Epithelial cell of proximal tubule (primary cell): ENCODE data around the gene MAD1L1. TPM values are rescaled to one million over a fixed set of nuclear protein-coding genes. Genes with fewer than 3 reads are reported as not detected.

Source experiments
- DNase-seq: peaks from one replicate; pipeline ENCODE4 v3.0.0-alpha.2; 2011; ENCODE audit warnings: low read depth
- H3K4me3 ChIP-seq: 2 replicates; pipeline ENCODE4 v1.5.1; 2011; ENCODE audit warnings: low read depth, mild to moderate bottlenecking, low read length
- total RNA-seq: library from RNA; depleted of rRNA; stranded (reverse); fragments of >200 nt; gene quantifications from 2 replicates; pipeline ENCODE4 v1.2.3, GENCODE V29; 2015
- TF ChIP-seq, protein P1 (sequence below): conservative IDR thresholded peaks from 2 replicates; pipeline ENCODE4 v1.5.1; 2012; ENCODE audit warnings: low read depth, mild to moderate bottlenecking, low read length

The MAD1L1 gene
- total RNA-seq, 1 donor from 2014 or later: 83.4 TPM

DNA sequence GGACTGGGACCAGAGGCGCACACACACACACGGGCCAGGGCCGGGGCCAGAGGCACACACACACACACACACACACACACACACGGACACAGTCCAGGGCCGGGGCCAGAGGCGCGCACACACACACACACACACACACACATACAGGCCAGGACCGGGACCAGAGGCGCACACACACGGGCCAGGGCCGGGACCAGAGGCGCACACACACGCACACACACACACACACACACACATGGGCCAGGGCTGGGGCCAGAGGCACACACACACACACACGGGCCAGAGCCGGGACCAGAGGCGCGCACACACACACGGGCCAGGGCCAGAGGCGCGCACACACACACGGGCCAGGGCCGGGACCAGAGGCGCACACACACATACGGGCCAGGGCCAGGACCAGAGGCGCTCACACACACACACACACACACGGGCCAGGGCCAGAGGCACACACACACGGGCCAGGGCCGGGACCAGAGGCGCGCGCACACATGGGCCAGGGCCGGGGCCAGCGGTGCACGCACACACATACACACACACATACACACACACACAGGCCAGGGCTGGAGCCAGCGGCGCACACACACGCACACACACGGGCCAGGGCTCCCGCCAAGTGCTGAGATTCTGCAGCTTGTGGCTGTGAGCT, 293.8 kb downstream of the MAD1L1 start:
- TF ChIP-seq, protein P1, sequence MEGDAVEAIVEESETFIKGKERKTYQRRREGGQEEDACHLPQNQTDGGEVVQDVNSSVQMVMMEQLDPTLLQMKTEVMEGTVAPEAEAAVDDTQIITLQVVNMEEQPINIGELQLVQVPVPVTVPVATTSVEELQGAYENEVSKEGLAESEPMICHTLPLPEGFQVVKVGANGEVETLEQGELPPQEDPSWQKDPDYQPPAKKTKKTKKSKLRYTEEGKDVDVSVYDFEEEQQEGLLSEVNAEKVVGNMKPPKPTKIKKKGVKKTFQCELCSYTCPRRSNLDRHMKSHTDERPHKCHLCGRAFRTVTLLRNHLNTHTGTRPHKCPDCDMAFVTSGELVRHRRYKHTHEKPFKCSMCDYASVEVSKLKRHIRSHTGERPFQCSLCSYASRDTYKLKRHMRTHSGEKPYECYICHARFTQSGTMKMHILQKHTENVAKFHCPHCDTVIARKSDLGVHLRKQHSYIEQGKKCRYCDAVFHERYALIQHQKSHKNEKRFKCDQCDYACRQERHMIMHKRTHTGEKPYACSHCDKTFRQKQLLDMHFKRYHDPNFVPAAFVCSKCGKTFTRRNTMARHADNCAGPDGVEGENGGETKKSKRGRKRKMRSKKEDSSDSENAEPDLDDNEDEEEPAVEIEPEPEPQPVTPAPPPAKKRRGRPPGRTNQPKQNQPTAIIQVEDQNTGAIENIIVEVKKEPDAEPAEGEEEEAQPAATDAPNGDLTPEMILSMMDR: no peak
- DNase-seq: no peak
- no peak overlapping the region for H3K4me3 ChIP-seq

DNA sequence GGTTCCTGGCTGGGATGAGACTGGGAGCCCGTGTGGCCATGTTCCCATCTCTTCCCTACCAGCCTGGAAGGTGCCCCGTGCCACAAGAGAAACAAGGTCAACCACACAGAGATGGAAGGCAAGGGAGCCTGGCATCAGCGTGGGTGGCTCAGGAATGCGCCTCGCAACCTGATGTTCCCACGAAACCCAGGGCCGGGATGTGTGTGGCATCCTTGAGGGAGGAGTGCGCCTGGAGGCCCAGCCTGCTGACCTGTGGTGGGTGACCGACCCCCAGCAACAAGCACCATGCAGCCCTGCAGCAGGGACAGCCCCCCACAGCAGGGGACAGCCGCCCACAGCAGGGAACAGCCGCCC, 295.5 kb downstream of the MAD1L1 start:
- DNase-seq: no peak
- TF ChIP-seq, protein P1: no peak
- H3K4me3 ChIP-seq: no peak overlapping the region

DNA sequence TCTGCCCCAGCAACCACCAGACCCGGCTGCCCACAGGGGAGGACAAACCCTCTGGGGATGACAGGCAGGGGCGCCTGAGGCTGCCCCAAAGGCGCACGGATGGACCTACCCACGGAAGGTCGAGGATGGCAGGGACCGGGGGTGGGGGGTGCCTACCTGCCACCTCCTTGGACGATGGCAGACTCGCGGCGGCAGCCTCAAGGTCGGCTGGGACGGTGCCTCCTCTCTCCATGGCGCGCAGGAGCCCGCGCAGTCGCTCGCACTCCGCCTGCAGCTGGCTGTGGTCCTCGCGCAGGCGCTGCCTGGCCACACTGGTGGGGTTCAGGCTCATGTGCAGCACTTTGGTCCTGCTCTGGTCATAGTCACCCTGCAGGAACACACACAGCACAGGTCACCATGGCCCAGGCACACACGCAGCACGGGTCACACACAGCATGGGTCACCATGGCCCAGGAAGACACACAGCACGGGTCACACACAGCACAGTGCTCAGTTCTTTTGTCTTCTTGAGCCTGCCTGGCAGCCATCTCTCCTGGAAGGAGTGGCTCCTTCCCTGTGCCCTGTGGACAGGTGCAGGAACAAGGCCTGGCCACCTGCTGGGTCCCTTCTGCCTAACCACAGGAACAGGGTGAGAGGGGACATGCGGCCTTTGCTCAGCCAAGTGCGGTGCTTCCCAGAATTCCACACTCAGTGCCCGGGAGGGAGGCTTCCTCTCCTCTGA, 296.1 kb downstream of the MAD1L1 start:
- no peak for DNase-seq
- no peak overlapping the region for H3K4me3 ChIP-seq
- TF ChIP-seq, protein P1: no peak

DNA sequence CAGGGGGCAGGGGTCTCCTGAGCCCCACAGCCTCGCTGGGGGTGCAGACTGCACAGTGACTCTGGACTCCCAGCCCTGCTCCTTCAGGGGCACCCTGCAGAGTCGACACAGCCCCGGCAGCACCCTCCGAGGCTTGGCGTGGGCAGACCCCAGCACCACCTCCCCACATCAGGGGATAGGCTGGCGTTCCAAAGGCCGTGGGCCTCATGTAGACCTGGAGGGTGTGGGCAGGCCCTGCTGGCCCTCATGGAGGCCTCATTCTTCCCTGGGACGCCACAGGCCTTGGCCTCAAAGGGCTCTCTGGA, 296.8 kb downstream of the MAD1L1 start:
- no peak for DNase-seq
- TF ChIP-seq, protein P1: no peak
- no peak overlapping the region for H3K4me3 ChIP-seq

DNA sequence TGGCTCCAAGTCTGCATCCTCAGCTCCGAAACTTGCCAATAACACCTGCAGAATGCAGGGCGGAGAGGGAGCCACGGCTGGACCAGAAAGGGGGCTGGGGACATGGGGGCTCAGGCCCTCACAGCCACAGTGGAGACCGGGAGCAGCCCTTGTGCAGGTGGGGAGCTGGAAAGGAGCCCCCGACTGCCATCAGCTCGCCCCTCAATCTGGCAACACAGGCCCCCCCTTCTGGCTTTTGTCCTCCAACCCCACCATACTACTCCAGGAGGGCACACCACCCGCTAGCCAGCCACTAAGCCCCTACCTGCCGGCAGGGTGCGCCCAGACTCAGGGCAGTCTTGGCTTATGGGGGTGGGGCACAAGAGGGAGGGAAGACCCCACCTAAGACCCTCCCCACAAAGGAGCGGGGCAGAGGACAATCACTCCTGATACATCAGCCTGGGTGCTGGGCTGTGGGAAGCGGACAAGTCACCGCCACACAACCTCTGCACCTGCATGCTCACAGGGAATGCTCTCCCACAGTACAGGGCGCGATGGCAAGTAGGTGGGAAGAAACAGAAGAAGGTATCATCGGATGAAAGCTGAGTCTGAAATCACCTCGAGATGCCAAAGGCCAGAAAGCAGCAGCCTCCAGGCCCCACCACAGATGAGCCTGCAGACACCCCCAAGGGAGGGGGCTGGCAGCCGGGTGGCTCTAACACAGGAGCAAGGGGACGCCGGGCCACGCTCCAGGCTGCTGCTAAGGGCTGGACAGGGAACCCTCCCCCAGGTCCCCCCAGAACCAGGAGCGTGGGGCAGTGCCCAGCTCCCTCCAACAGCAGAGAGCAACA, 297.4 kb downstream of the MAD1L1 start:
- no peak for DNase-seq
- TF ChIP-seq, protein P1: no peak
- no peak overlapping the region for H3K4me3 ChIP-seq

DNA sequence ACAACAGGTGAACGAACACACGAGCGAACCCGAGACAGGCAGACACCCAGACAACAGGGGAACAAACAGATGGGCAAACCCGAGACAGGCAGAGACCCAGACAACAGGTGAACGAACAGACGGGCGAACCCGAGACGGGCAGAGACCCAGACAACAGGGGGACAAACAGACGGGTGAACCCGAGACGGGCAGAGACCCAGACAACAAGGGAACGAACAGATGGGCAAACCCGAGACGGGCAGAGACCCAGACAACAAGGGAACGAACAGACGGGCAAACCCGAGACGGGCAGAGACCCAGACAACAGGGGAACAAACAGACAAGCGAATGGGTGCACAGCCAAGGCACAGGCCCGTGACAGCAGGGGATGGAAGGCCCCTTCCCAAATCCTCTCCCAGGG, 298.0 kb downstream of the MAD1L1 start:
- H3K4me3 ChIP-seq: no peak overlapping the region
- TF ChIP-seq, protein P1: no peak
- no peak for DNase-seq
